Ramos (cell line): Measurements from ENCODE around the gene ATP6V0A1.
"Not testable (repeated sequence)": the region's sequence is repeated elsewhere in the genome, so short reads cannot be mapped to it uniquely, and the experiment has no call there.

Experiments used
- in situ Hi-C: fragments of 300-500 bp; cut with MboI; formaldehyde crosslinking; loops from one replicate; pipeline ENCODE4 v1.14.3; 2022; ENCODE audit warnings: low sequenced_read_pairs; ENCODE audit not compliant: unreplicated experiment

Gene ATP6V0A1

GRCh38 chr17:42431758-42432161, 26.9 kb upstream of the ATP6V0A1 start:
- in situ Hi-C loops = no loop called here

- in situ Hi-C loops = no loop called here
Observed at GRCh38 chr17:42436391-42436790, 22.3 kb upstream of the ATP6V0A1 start.

GRCh38 chr17:42438600-42439567, 19.8 kb upstream of the ATP6V0A1 start:
- in situ Hi-C loops = no loop called here

GRCh38 chr17:42441371-42442195, 17.1 kb upstream of the ATP6V0A1 start:
- in situ Hi-C loops = no loop called here

GRCh38 chr17:42442196-42442565, 16.5 kb upstream of the ATP6V0A1 start:
- in situ Hi-C loops = no loop called here

GRCh38 chr17:42449176-42449575, 9.5 kb upstream of the ATP6V0A1 start:
- in situ Hi-C loops = not testable (repeated sequence)

GRCh38 chr17:42449838-42450237, 8.8 kb upstream of the ATP6V0A1 start:
- in situ Hi-C loops = not testable (repeated sequence)

- in situ Hi-C loops = not testable (repeated sequence)
Observed at GRCh38 chr17:42451270-42451669, 7.4 kb upstream of the ATP6V0A1 start.

GRCh38 chr17:42453439-42453838, 5.2 kb upstream of the ATP6V0A1 start:
- in situ Hi-C loops = no loop called here

- in situ Hi-C loops = not testable (repeated sequence)
Observed at GRCh38 chr17:42454987-42455386, 3.7 kb upstream of the ATP6V0A1 start.

GRCh38 chr17:42456223-42457106, 2.2 kb upstream of the ATP6V0A1 start:
- in situ Hi-C loops = no loop called here

- in situ Hi-C loops = no loop called here
Observed at GRCh38 chr17:42457107-42457792, 1.4 kb upstream of the ATP6V0A1 start.

- in situ Hi-C loops = no loop called here
Observed at GRCh38 chr17:42459256-42459800, 650 bp downstream of the ATP6V0A1 start.

- in situ Hi-C loops = no loop called here
Observed at GRCh38 chr17:42459801-42460281, 1.2 kb downstream of the ATP6V0A1 start.

- in situ Hi-C loops = no loop called here
Observed at GRCh38 chr17:42460371-42460770, 1.7 kb downstream of the ATP6V0A1 start.

GRCh38 chr17:42463976-42464400, 5.3 kb downstream of the ATP6V0A1 start:
- in situ Hi-C loops = no loop called here

GRCh38 chr17:42467889-42468288, 9.2 kb downstream of the ATP6V0A1 start:
- in situ Hi-C loops = no loop called here

- in situ Hi-C loops = no loop called here
Observed at GRCh38 chr17:42472709-42473521, 14.2 kb downstream of the ATP6V0A1 start.
